ENCODE measurements around the gene ANO3.

- TF ChIP-seq, protein P1, sequence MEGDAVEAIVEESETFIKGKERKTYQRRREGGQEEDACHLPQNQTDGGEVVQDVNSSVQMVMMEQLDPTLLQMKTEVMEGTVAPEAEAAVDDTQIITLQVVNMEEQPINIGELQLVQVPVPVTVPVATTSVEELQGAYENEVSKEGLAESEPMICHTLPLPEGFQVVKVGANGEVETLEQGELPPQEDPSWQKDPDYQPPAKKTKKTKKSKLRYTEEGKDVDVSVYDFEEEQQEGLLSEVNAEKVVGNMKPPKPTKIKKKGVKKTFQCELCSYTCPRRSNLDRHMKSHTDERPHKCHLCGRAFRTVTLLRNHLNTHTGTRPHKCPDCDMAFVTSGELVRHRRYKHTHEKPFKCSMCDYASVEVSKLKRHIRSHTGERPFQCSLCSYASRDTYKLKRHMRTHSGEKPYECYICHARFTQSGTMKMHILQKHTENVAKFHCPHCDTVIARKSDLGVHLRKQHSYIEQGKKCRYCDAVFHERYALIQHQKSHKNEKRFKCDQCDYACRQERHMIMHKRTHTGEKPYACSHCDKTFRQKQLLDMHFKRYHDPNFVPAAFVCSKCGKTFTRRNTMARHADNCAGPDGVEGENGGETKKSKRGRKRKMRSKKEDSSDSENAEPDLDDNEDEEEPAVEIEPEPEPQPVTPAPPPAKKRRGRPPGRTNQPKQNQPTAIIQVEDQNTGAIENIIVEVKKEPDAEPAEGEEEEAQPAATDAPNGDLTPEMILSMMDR (IDR thresholded peaks at IDR 0.05) = no peak
- TF ChIP-seq POLR2A (IDR thresholded peaks at IDR 0.05) = no peak
Observed at GRCh38 chr11:26688701-26689100, 356.8 kb downstream of the ANO3 start.
